GM19239 (cell line): ENCODE results near the gene PRMT3.
"Not testable (repeated sequence)": the region's sequence is repeated elsewhere in the genome, so short reads cannot be mapped to it uniquely, and the experiment has no call there.

ENCODE experiments used
- DNase-seq: peaks from one replicate; pipeline ENCODE4 v3.0.0; 2011; ENCODE audit warnings: low spot score; ENCODE audit not compliant: insufficient read length
- FAIRE-seq: peaks from 2 replicates; lab custom pipeline; 2011; peaks lifted over from hg19 to GRCh38; lab: Jason Lieb, UNC

The PRMT3 gene

GRCh38 chr11:20387261-20388095 lies at the start of gene PRMT3:
TSS of gene PRMT3 (plus strand) at chr11:20387716. CDS start at chr11:20387747, 31 bp downstream.
- FAIRE-seq (peak; percentile 89), DNase-seq (peak; percentile 79)

DNA sequence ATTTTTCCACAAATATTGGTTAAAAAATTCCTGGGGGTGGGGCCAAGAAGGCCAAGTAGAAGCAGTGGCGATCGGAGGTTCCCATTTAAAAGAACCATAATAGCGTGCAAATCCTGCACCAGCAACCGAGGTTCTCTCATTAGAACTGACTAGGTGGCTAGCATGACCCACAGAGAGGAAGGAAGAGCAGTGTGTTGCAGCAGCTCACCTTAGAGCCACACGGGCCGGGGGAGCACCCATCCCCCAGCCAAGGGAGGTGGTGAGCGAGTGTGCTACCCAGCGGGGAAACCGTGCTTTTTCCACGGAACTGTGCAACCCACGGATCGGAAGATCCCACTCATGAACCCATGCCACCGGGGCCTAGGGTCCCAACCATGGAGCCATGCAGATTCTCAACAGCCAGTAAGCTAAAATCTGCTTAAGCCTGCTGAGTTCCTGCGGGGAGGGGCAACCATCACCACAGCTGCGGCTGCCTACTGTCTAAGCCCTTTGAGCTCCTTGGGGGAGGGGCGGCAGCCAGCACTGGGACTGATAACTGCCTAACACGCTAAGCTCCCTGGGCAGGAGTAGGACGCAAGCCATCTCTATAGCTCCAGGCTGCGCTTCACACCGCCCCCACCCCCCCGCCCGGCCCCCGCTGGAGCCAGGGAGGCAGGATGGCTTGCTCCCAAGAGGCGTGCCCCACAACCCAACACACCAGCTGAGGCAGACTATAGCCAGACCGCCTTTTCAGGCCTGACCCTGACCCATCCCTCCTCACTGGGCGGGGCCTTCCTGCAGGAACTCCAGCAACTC lies 45.0 kb upstream of the PRMT3 start:
- FAIRE-seq = no peak
- DNase-seq = no peak

DNA sequence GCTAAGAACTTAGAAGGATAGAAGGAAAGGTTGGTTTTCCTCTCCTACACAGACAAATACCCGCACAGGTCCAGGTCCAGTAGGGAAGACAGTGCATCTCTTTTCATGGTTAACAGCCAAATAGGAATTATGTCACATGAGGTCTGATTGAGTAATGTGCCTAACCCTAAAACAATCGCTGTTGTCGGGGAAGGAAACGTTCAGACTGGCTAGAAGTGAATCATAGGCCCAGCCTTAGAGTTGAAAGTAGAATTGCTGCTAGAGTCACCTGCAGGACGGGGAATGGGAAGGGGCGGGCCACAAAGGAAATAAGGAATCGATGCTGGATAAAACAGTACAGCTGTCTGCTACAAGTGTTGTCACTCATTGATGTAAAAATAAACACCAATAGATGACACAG lies 36.4 kb upstream of the PRMT3 start:
- FAIRE-seq = no peak
- no peak for DNase-seq

GRCh38 chr11:20351751-20352262 lies 35.7 kb upstream of the PRMT3 start:
- no peak for FAIRE-seq
- no peak for DNase-seq

DNA sequence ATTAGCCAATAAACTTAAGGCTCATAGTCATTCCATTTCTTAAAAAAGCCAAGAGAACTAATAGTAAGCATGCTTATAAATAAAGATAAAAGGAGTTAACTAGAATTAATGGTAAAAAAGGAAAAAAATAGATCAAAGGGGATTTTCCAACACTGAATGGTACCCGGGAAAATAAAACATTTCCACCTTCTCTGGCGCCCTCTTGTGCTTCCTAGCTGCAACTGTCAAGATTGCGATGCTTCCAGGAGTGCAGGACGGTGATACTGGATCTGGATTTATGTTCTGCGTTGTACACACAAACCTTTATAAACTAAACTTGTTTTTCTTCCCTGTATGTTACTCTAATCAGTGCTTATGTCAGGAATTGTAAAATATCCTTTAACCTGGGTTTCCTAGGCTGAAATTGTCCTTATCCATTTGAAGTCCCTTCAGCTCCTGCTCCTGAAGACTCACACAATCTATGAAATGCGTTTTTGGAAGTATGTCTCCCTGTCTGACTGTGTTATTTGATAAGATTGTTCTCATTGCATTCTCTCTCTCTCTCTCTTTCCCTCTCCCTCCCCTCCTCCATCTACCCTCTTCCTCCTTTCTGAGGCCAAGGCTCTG lies 33.6 kb upstream of the PRMT3 start:
- peak; percentile 85 for FAIRE-seq
- no peak for DNase-seq

GRCh38 chr11:20355221-20356219 lies 32.0 kb upstream of the PRMT3 start:
- FAIRE-seq (peak; percentile 78), DNase-seq (peak; percentile 6)

GRCh38 chr11:20357150-20357549 lies 30.4 kb upstream of the PRMT3 start:
- no peak for FAIRE-seq

GRCh38 chr11:20360650-20361049 lies 26.9 kb upstream of the PRMT3 start:
- no peak for DNase-seq
- peak; percentile 40 for FAIRE-seq

More at GRCh38 chr11:20357150-20357549, 30.4 kb upstream of the PRMT3 start:
- no peak for DNase-seq

GRCh38 chr11:20362481-20362880 lies 25.0 kb upstream of the PRMT3 start:
- FAIRE-seq (no peak), DNase-seq (no peak)

GRCh38 chr11:20363149-20363499 lies 24.4 kb upstream of the PRMT3 start:
- FAIRE-seq (no peak), DNase-seq (no peak)

GRCh38 chr11:20363500-20364340 lies 23.8 kb upstream of the PRMT3 start, which contains the start of gene HTATIP2:
TSS of gene HTATIP2 (plus strand) at chr11:20363714. CDS start at chr11:20364238, 524 bp downstream.
- DNase-seq (peak; percentile 72), FAIRE-seq (peak; percentile 79)

DNA sequence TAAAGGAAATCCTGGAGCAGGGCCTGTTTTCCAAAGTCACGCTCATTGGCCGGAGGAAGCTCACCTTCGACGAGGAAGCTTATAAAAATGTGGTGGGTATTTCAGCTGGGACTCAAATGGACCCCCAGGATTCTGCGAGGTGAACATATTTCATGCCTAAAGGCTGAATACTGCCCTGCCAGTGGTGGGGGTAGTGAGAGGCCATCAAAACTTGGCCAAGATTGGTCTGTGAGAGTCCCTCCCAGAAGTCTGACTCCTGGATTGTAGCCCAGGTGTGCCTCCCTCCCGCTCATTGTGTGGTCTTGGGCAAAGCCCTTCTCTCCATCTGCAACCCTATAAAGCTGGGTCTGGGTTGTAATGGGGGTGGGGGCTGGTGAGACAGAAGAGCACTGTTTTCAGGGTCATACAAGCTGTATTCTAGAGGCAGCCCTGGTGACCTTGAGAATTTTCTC lies 23.1 kb upstream of the PRMT3 start:
- FAIRE-seq = peak; percentile 79
- peak; percentile 6 for DNase-seq

- FAIRE-seq, DNase-seq: not testable (repeated sequence)
Observed at GRCh38 chr11:20365465-20365864, 22.1 kb upstream of the PRMT3 start.

- DNase-seq (no peak), FAIRE-seq (no peak)
Observed at GRCh38 chr11:20367313-20367948, 20.1 kb upstream of the PRMT3 start.

- no peak for DNase-seq
- no peak for FAIRE-seq
Observed at GRCh38 chr11:20368438-20368837, 19.1 kb upstream of the PRMT3 start.

- DNase-seq (no peak), FAIRE-seq (no peak)
Observed at GRCh38 chr11:20369826-20370225, 17.7 kb upstream of the PRMT3 start.

- FAIRE-seq (no peak), DNase-seq (no peak)
Observed at GRCh38 chr11:20372081-20372626, 15.4 kb upstream of the PRMT3 start.

DNA sequence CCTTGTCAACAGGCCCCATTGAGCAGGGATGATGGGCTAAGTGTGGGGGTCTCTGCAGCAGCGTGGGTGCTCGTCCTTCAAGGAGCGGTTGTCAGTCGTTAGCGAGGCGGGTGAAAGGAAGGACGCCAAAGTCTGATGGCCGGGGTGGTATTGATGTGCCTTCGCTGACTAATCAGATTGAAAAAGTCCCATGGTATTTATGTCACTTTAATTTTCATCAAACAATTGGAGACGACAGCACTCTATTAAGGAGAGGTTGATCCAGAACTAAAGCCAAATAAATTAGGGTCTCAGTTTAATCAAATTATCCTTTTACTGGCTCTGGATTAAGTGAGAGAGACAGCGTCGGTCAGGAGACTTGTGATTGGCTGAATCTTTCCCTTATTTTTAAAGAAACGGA lies 14.4 kb upstream of the PRMT3 start:
- FAIRE-seq = no peak
- DNase-seq = no peak
